ENCODE data around the gene DLGAP4.

DLGAP4 gene

DNA sequence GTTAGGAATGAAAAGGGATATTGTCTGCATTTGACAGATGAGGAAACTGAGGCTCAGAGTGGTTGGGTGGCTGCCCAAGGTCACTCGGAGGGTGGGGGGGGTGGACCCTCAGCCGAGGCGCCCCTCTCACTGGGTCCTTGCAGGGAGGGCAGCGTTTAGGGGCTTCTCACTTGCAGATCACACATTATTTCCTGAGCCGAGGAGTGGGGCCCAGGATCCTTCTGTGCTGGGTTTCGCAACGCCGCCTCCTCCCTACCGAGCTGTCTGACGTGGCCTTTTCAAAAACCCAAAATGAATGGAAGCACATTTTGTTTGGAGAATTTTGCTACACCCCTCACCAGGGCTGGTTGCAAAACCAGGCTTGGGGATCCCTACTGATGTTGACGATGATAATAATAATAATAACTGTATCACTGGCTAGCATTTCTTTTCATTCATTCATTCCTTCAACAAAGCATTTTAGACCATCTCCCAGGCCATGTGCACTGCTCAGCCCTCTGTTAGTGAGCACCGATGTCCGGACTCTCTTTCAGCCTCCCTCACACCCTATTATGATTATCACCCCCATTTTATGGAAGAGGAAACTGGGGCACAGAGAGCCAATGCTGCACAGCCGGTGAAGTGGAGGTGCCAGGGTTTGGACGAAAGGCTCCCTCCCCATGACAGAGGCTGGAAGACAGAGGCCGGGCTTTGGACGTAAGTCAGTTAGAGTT, 5.2 kb downstream of the DLGAP4 start:
- TF ChIP-seq OSR1 (CRISPR knock-in tag; IDR thresholded peaks at IDR 0.05) (no peak), ZFP30 (CRISPR knock-in tag; IDR thresholded peaks at IDR 0.05) (no peak)
- ATAC-seq: no peak

- TF ChIP-seq CSRNP3 (CRISPR knock-in tag; IDR thresholded peaks at IDR 0.05) (no peak), ZNF70 (CRISPR knock-in tag; IDR thresholded peaks at IDR 0.05) (no peak), ESRRG (CRISPR knock-in tag; IDR thresholded peaks at IDR 0.05) (no peak), ZFP3 (CRISPR knock-in tag; IDR thresholded peaks at IDR 0.05) (no peak), POU6F1 (CRISPR knock-in tag; IDR thresholded peaks at IDR 0.05; ENCODE audit: borderline replicate concordance, low read depth) (no peak), GLIS3 (CRISPR knock-in tag; IDR thresholded peaks at IDR 0.05) (no peak), ISL1 (CRISPR knock-in tag; IDR thresholded peaks at IDR 0.05) (no peak), TOX (CRISPR knock-in tag; IDR thresholded peaks at IDR 0.05; ENCODE audit: borderline replicate concordance) (no peak), ZNF565 (CRISPR knock-in tag; conservative IDR thresholded peaks at IDR 0.05; ENCODE audit: low read depth) (no peak), BACH2 (CRISPR knock-in tag; IDR thresholded peaks at IDR 0.05; ENCODE audit: borderline replicate concordance) (no peak), ZNF8 (CRISPR knock-in tag; IDR thresholded peaks at IDR 0.05) (no peak), CSDC2 (CRISPR knock-in tag; IDR thresholded peaks at IDR 0.05) (no peak), PPARA (CRISPR knock-in tag; IDR thresholded peaks at IDR 0.05; ENCODE audit: borderline replicate concordance) (no peak), OSR1 (CRISPR knock-in tag; IDR thresholded peaks at IDR 0.05) (no peak)
- TF ChIP-seq, protein P1, sequence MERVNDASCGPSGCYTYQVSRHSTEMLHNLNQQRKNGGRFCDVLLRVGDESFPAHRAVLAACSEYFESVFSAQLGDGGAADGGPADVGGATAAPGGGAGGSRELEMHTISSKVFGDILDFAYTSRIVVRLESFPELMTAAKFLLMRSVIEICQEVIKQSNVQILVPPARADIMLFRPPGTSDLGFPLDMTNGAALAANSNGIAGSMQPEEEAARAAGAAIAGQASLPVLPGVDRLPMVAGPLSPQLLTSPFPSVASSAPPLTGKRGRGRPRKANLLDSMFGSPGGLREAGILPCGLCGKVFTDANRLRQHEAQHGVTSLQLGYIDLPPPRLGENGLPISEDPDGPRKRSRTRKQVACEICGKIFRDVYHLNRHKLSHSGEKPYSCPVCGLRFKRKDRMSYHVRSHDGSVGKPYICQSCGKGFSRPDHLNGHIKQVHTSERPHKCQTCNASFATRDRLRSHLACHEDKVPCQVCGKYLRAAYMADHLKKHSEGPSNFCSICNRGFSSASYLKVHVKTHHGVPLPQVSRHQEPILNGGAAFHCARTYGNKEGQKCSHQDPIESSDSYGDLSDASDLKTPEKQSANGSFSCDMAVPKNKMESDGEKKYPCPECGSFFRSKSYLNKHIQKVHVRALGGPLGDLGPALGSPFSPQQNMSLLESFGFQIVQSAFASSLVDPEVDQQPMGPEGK (CRISPR knock-in tag; IDR thresholded peaks at IDR 0.05; ENCODE audit: borderline replicate concordance): no peak
- TF ChIP-seq, protein P2, sequence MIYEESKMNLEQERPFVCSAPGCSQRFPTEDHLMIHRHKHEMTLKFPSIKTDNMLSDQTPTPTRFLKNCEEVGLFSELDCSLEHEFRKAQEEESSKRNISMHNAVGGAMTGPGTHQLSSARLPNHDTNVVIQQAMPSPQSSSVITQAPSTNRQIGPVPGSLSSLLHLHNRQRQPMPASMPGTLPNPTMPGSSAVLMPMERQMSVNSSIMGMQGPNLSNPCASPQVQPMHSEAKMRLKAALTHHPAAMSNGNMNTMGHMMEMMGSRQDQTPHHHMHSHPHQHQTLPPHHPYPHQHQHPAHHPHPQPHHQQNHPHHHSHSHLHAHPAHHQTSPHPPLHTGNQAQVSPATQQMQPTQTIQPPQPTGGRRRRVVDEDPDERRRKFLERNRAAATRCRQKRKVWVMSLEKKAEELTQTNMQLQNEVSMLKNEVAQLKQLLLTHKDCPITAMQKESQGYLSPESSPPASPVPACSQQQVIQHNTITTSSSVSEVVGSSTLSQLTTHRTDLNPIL (CRISPR knock-in tag; IDR thresholded peaks at IDR 0.05; ENCODE audit: low read depth): no peak
- ATAC-seq: no peak
These were observed 6.0 kb downstream of the DLGAP4 start for GRCh38 chr20:36311854-36312723.

DNA sequence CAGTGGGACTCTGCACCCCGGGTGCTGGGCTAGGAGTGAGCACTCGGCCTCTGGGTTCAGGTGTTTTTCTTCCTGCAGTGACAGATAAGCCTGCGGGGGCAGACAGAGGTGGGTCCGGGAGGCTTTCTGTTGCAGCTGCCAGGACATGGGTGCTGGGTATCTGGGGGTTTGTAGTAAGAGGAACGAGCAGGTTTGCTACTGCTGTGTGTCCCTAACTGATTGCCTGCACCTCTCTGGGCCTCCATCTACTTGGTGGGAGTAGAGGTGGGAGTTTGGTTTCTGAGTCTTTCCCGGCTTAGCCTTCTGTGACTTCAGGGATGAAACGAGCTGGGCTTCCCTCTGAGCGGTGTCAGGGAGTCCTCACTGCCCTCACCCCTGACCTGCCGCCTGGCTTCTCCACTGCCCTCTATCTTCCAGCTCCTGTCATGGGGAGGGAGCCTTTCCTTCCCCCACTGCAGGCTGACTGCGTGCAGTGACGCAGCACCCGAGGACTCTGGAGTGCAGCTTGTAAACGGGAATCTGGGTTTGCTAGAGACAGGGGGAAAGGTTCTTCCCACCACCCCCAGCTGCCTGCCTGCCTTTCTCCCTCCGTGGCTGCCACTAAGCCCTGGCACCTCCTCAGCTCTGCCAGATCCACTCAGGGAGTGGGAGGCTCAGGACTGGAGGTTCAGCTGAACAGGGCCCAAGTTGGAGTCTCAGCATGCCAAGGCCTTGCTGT, 6.7 kb downstream of the DLGAP4 start:
- ATAC-seq: no peak
- TF ChIP-seq PPARA (CRISPR knock-in tag; IDR thresholded peaks at IDR 0.05; ENCODE audit: borderline replicate concordance): no peak

GRCh38 chr20:36313476-36313875, 7.3 kb downstream of the DLGAP4 start:
- ATAC-seq: no peak
- TF ChIP-seq TOX (CRISPR knock-in tag; IDR thresholded peaks at IDR 0.05; ENCODE audit: borderline replicate concordance) (no peak), ARNTL (CRISPR knock-in tag; IDR thresholded peaks at IDR 0.05; ENCODE audit: borderline replicate concordance, low read depth) (no peak), TCF4 (CRISPR knock-in tag; IDR thresholded peaks at IDR 0.05; ENCODE audit: borderline replicate concordance) (no peak), TSHZ2 (CRISPR knock-in tag; IDR thresholded peaks at IDR 0.05) (no peak), GLIS3 (CRISPR knock-in tag; IDR thresholded peaks at IDR 0.05) (no peak), CSDC2 (CRISPR knock-in tag; IDR thresholded peaks at IDR 0.05) (no peak), PPARA (CRISPR knock-in tag; IDR thresholded peaks at IDR 0.05; ENCODE audit: borderline replicate concordance) (no peak), ZFP3 (CRISPR knock-in tag; IDR thresholded peaks at IDR 0.05) (no peak)
- TF ChIP-seq, protein P2 (CRISPR knock-in tag; IDR thresholded peaks at IDR 0.05; ENCODE audit: low read depth): no peak
- TF ChIP-seq, protein P1 (CRISPR knock-in tag; IDR thresholded peaks at IDR 0.05; ENCODE audit: borderline replicate concordance): no peak

Data from SK-N-SH treated with all-trans-retinoic acid at 6 μM for 48 hours (cell line).